Bronchial epithelial cell (primary cell): Measurements from ENCODE around the gene CUEDC1. TPM values are rescaled to one million over a fixed set of nuclear protein-coding genes. Genes with fewer than 3 reads are reported as not detected.

Source experiments
- DNase-seq: peaks from one replicate; pipeline ENCODE4 v3.0.0-alpha.2; 2010; ENCODE audit warnings: low read depth
- FAIRE-seq: peaks from 2 replicates; lab custom pipeline; 2011; peaks lifted over from hg19 to GRCh38; lab: Jason Lieb, UNC
- H3K27me3 ChIP-seq: 2 replicates; pipeline ENCODE4 v1.5.1; 2011; ENCODE audit warnings: low read length; ENCODE audit not compliant: control insufficient read depth, insufficient read depth
- H3K36me3 ChIP-seq: 2 replicates; pipeline ENCODE4 v1.5.1; 2011; ENCODE audit warnings: low read length; ENCODE audit not compliant: control insufficient read depth, insufficient read depth
- H3K4me3 ChIP-seq: 2 replicates; pipeline ENCODE4 v1.5.1; 2011; ENCODE audit warnings: mild to moderate bottlenecking, low read depth, low read length, control low read depth
- CTCF ChIP-seq: IDR thresholded peaks from 2 replicates; pipeline ENCODE4 v1.5.1; 2011; ENCODE audit warnings: mild to moderate bottlenecking, moderate library complexity, low read length, control low read depth, inconsistent platforms; ENCODE audit not compliant: insufficient read depth, severe bottlenecking
- total RNA-seq: library from RNA; depleted of rRNA; stranded (reverse); fragments of >200 nt; gene quantifications from 2 replicates; pipeline ENCODE4 v1.2.1, GENCODE V29; 2014

Gene CUEDC1
- total RNA-seq, 1 donor from 2014 or later: 3.4 TPM

DNA sequence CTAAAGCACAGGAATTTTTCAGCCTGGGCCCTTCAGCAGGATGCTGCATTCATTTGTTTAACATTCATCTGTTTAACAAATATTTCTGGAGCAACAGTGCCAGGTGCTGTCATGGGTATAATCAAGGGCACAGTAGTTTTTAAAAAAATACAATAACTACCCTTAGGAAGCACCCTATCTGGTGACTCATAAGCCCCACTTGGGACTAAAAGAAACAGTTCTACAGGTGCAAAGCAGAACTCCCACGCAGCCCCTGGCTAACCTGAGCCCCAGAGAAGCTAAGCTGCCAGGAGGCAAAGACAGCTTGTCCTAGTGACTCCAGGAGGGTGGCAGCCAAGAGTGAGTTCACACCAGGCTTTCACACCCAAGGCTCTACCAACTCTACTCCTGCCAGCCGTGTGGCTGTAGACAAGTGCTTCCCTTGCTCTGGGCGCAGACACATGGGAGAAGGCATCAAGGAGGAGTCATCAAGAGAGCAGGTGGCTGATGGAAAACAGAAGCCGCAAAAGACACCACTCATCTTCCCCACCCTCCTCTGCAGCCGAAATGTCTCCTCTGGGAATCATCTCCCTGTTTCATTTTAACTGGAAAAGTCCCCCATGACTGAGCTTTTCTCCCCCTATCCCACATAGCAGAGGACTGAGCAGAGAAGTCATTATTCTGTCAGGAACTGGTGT, 14.4 kb downstream of the CUEDC1 start:
- Histone ChIP-seq H3K27me3 (no peaks in the 10 kb centered on the region), H3K36me3 (no peaks in the 10 kb centered on the region), H3K4me3 (no peak overlapping the region)
- DNase-seq (no peak), FAIRE-seq (no peak)
- TF ChIP-seq CTCF: no peak

GRCh38 chr17:57940231-57940630, 15.0 kb downstream of the CUEDC1 start:
- Histone ChIP-seq H3K4me3 (no peak overlapping the region), H3K27me3 (no peaks in the 10 kb centered on the region), H3K36me3 (no peaks in the 10 kb centered on the region)
- TF ChIP-seq CTCF: no peak
- DNase-seq (no peak), FAIRE-seq (no peak)

GRCh38 chr17:57939797-57940196, 15.4 kb downstream of the CUEDC1 start:
- no peak overlapping the region for H3K4me3 ChIP-seq
- no peaks in the 10 kb centered on the region for H3K36me3 ChIP-seq
- DNase-seq: no peak
- no peak for FAIRE-seq
- no peak for TF ChIP-seq CTCF
- H3K27me3 ChIP-seq: no peaks in the 10 kb centered on the region

DNA sequence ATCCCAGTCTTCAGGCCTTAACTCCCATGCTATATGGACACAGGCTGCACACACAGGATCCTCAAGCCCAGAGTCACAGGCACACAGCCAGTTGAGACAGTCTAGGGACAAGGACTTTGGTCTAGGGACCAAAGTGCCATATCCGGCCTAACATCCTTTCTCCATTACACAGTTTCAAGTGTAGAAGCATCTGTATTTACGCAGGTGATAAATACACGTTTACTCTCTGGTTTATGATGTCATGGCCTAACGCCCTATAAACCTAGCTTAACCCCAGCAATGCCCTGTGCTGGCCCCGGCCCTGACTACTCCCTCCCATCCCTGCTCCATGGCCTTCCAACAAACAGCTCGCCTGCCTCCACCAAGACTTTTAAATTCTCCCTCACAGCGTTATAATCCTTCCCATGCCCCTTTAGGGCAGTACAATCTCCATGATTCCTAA, 17.1 kb downstream of the CUEDC1 start:
- DNase-seq (no peak), FAIRE-seq (no peak)
- no peaks in the 10 kb centered on the region for H3K27me3 ChIP-seq
- H3K36me3 ChIP-seq: no peaks in the 10 kb centered on the region
- no peak for TF ChIP-seq CTCF
- H3K4me3 ChIP-seq: no peak overlapping the region

GRCh38 chr17:57937492-57937891, 17.7 kb downstream of the CUEDC1 start:
- no peak for TF ChIP-seq CTCF
- H3K36me3 ChIP-seq: no peaks in the 10 kb centered on the region
- no peak overlapping the region for H3K4me3 ChIP-seq
- no peak for DNase-seq
- no peaks in the 10 kb centered on the region for H3K27me3 ChIP-seq
- FAIRE-seq: no peak
